Endothelial cell of umbilical vein (primary cell): ENCODE data around the gene PHF2.

Source experiments
- GATA2 ChIP-seq: IDR thresholded peaks from 2 replicates; pipeline ENCODE4 v1.7.0; 2011; ENCODE audit warnings: low read depth, mild to moderate bottlenecking, moderate library complexity, mixed read lengths, low read length; ENCODE audit not compliant: insufficient read length, insufficient read depth
- MYC ChIP-seq: IDR thresholded peaks from one replicate; pipeline ENCODE4 v1.6.1; 2011; ENCODE audit warnings: mild to moderate bottlenecking, low read depth, low read length
- POLR2A ChIP-seq: IDR thresholded peaks from 2 replicates; pipeline ENCODE4 v1.6.1; 2012; ENCODE audit warnings: low read depth, mild to moderate bottlenecking, control low read depth, low read length
- TF ChIP-seq, protein P1 (sequence below), 2 donors: IDR thresholded peaks; 1 replicate in 1 of 2; 2 replicates in 1 of 2; pipeline ENCODE4 v1.5.1; 2011; ENCODE audit warnings: low read length in 2 of 2, mild to moderate bottlenecking in 2 of 2, moderate library complexity in 2 of 2, control low read depth in 1 of 2, inconsistent platforms in 1 of 2, low read depth in 1 of 2; ENCODE audit not compliant: insufficient read depth in 1 of 2; ENCODE audit errors: extremely low read depth in 1 of 2
- TF ChIP-seq, protein P2 (sequence below): IDR thresholded peaks from 2 replicates; pipeline ENCODE4 v1.6.1; 2011; ENCODE audit not compliant: insufficient read depth, insufficient read length

DNA sequence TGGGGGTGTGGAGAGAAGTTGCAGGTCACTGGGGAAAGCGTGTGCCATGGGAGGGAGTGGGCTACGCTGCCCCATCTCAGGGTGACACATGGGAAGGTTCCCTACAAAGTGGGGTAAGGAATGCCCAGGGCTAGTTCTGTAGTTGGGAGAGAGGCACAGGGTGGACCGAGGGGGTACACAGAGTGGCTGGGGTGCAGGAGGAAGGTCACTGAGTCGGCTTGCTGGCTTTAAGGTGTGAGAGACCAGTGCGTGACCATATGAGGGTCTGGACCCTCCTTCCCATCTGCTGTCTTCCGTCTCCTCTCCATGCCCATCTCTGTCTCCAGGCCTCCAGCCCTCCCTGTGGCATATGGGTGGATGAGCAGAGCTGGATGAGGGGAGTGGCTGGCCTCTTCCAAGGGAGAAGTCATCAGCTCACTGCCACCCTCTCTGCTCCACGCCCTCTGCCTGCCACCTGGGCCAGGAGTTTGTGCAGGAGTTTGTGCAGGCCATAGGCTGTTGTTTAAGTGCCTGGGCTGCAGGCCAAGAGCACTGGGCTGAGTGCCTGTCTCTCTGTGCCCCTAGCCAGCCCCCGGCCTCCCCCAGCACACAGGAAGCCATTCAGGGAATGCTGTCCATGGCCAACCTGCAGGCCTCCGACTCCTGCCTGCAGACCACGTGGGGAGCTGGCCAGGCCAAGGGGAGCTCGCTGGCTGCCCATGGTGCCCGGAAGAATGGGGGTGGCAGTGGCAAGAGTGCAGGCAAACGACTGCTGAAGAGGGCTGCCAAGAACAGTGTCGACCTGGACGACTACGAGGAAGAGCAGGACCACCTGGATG is 96.8 kb downstream of the PHF2 start:
- TF ChIP-seq, protein P1, sequence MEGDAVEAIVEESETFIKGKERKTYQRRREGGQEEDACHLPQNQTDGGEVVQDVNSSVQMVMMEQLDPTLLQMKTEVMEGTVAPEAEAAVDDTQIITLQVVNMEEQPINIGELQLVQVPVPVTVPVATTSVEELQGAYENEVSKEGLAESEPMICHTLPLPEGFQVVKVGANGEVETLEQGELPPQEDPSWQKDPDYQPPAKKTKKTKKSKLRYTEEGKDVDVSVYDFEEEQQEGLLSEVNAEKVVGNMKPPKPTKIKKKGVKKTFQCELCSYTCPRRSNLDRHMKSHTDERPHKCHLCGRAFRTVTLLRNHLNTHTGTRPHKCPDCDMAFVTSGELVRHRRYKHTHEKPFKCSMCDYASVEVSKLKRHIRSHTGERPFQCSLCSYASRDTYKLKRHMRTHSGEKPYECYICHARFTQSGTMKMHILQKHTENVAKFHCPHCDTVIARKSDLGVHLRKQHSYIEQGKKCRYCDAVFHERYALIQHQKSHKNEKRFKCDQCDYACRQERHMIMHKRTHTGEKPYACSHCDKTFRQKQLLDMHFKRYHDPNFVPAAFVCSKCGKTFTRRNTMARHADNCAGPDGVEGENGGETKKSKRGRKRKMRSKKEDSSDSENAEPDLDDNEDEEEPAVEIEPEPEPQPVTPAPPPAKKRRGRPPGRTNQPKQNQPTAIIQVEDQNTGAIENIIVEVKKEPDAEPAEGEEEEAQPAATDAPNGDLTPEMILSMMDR (IDR thresholded peaks at IDR 0.05; ENCODE audit: extremely low read depth in 1 of 2, insufficient read depth in 1 of 2, low read depth in 1 of 2, low read length in 2 of 2) = no peak
- no peak for TF ChIP-seq GATA2
- no peak for TF ChIP-seq MYC
- no peak for TF ChIP-seq POLR2A
- TF ChIP-seq, protein P2, sequence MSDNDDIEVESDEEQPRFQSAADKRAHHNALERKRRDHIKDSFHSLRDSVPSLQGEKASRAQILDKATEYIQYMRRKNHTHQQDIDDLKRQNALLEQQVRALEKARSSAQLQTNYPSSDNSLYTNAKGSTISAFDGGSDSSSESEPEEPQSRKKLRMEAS = no peak
